HT-29 (cell line): ENCODE measurements around the gene SLC1A5. TPM values are rescaled to one million over a fixed set of nuclear protein-coding genes. Genes with fewer than 3 reads are reported as not detected.
"Not testable (repeated sequence)": the region's sequence is repeated elsewhere in the genome, so short reads cannot be mapped to it uniquely, and the experiment has no call there.

Experiments used
- DNase-seq: peaks from one replicate; pipeline ENCODE4 v3.0.0-alpha.2; 2015; ENCODE audit warnings: low spot score
- total RNA-seq: library from RNA; depleted of rRNA; stranded (reverse); fragments of >200 nt; shearing (Covaris generic); gene quantifications from 2 replicates; pipeline ENCODE4 v1.2.3, GENCODE V29; 2014; rRNA removed

The SLC1A5 gene
- total RNA-seq, result 772 and 790 TPM in 2 replicates

- peak; percentile 100 for DNase-seq
These were observed at the start of gene SLC1A5 for GRCh38 chr19:46788262-46788967. TSS of gene SLC1A5 (minus strand) at chr19:46788594. CDS start at chr19:46787965, 629 bp downstream.

- no peak for DNase-seq
These were observed 49.8 kb upstream of the SLC1A5 start for GRCh38 chr19:46838160-46838559.

- no peak for DNase-seq
These were observed 46.6 kb upstream of the SLC1A5 start for GRCh38 chr19:46834984-46835383.

- DNase-seq, result no peak
These were observed 45.7 kb upstream of the SLC1A5 start for GRCh38 chr19:46834121-46834520.

GRCh38 chr19:46830864-46831263 lies 42.5 kb upstream of the SLC1A5 start:
- DNase-seq, result no peak

- DNase-seq, result no peak
These were observed 40.1 kb upstream of the SLC1A5 start for GRCh38 chr19:46828484-46828883.

- no peak for DNase-seq
These were observed 37.3 kb upstream of the SLC1A5 start for GRCh38 chr19:46825731-46826055.

GRCh38 chr19:46824890-46825730 lies 36.7 kb upstream of the SLC1A5 start:
- DNase-seq, result peak; percentile 56

- DNase-seq, result no peak
These were observed 34.7 kb upstream of the SLC1A5 start for GRCh38 chr19:46823049-46823448.

GRCh38 chr19:46822410-46822787 lies 34.0 kb upstream of the SLC1A5 start:
- DNase-seq, result not testable (repeated sequence)

GRCh38 chr19:46821512-46822409 lies 33.4 kb upstream of the SLC1A5 start:
- no peak for DNase-seq

- no peak for DNase-seq
These were observed 30.4 kb upstream of the SLC1A5 start for GRCh38 chr19:46818812-46819211.

- DNase-seq, result peak; percentile 64
These were observed 27.6 kb upstream of the SLC1A5 start for GRCh38 chr19:46815833-46816627.

- peak; percentile 89 for DNase-seq
These were observed 25.5 kb upstream of the SLC1A5 start for GRCh38 chr19:46813839-46814358.

GRCh38 chr19:46812977-46813838 lies 24.8 kb upstream of the SLC1A5 start:
- peak; percentile 89 for DNase-seq

- no peak for DNase-seq
These were observed 21.3 kb upstream of the SLC1A5 start for GRCh38 chr19:46809534-46810272.

- no peak for DNase-seq
These were observed 18.3 kb upstream of the SLC1A5 start for GRCh38 chr19:46806656-46807055.

- not testable (repeated sequence) for DNase-seq
These were observed 16.0 kb upstream of the SLC1A5 start for GRCh38 chr19:46804432-46804831.

GRCh38 chr19:46803555-46803954 lies 15.2 kb upstream of the SLC1A5 start:
- peak; percentile 47 for DNase-seq
